ENCODE measurements around the gene ITM2C. TPM values are rescaled to one million over a fixed set of nuclear protein-coding genes. Genes with fewer than 3 reads are reported as not detected.

The ITM2C gene
- total RNA-seq, 2 donors from 2014 or later: 54.7 to 64.9 TPM

GRCh38 chr2:230870544-230871360, 6.0 kb downstream of the ITM2C start:
- intact Hi-C loops (cut with DNase I): no loop called here
- no peak for DNase-seq (ENCODE audit: low spot score)

DNA sequence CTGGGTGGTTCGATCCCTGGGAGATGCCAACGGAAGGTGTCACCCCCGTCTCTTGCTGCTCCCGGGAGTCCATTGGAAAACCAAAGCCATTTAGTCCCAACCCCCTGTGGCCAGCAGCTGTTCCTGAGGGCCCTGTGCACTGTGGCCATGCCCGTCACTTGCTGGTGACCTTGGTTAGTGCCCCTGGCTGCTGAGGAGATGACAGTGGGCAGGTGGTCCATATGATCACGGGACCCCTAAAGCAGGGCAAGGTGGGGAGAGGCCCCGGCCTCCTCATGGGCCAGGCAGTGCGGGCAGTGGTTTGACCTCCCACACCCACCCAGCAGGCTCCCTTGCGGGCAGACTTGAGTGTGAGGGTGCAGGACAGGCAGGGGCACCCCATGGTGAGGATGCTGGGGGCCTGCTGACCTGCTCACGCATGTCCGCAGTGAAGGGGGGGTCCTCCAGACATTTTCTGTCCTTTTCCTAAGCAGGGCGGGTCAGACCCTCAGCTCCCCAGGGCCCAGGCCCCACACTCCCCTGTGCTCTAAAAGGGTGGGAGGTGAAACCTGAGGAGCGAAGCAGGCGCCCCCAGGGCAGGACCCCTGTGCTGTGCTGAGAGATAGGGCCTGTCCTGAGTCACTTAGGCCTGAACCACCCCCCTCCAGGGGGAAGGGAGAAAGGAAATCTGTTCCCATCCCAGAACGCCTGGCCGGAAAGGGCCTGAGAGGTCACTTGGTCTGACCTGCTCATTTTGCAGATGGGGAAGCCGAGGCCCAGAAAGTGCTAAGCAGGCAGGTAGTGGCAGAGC, 6.8 kb downstream of the ITM2C start:
- no peak for DNase-seq (ENCODE audit: low spot score)
- intact Hi-C loops (cut with DNase I): no loop called here

GRCh38 chr2:230872151-230872967, 7.6 kb downstream of the ITM2C start:
- no peak for DNase-seq (ENCODE audit: low spot score)

GRCh38 chr2:230872968-230873660, 8.4 kb downstream of the ITM2C start:
- no peak for DNase-seq (ENCODE audit: low spot score)
- intact Hi-C loops (cut with DNase I): no loop called here

More at GRCh38 chr2:230872151-230872967, 7.6 kb downstream of the ITM2C start:
- intact Hi-C loops (cut with DNase I): no loop called here

DNA sequence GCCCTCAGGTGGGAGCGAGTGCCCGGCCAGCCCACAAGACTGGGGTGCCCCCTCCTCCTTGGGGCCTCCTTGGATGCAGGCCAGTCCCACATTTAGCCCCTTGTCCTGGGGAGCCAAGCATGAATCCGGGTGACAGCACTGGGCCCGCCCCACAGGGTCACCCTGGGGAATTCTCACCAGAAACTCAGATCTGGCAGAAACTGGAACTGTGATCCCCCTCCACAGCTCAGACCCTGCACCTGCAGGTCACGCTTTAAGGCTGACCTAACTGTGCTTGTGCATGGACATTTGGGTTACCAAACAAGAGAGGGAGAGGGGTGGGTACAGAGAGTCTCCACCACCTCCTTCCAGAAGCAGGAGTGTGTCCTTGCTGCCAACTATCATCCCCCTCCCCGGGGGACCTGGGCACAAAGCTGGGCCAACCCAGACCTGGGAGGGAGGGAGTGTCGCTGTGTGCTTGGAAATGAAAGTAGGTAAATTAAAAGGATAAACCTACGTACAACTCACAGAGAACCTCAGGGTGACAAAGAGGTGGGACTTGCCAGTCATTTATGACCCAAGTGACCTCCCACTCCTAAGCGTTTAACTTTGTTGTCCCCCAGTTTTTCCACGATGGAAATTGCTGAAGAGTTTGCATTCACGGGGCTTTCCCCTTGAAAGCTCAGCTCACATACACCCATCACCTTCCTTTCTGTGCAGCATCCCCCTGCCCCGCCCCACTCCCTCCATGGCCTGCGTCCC, 9.1 kb downstream of the ITM2C start:
- DNase-seq (ENCODE audit: low spot score): no peak
- intact Hi-C loops (cut with DNase I): no loop called here

GRCh38 chr2:230874456-230874855, 9.7 kb downstream of the ITM2C start:
- intact Hi-C loops (cut with DNase I): no loop called here
- DNase-seq (ENCODE audit: low spot score): no peak

- intact Hi-C loops (cut with DNase I): no loop called here
- DNase-seq (ENCODE audit: low spot score): no peak
Observed at GRCh38 chr2:230874876-230875275, 10.1 kb downstream of the ITM2C start.

DNA sequence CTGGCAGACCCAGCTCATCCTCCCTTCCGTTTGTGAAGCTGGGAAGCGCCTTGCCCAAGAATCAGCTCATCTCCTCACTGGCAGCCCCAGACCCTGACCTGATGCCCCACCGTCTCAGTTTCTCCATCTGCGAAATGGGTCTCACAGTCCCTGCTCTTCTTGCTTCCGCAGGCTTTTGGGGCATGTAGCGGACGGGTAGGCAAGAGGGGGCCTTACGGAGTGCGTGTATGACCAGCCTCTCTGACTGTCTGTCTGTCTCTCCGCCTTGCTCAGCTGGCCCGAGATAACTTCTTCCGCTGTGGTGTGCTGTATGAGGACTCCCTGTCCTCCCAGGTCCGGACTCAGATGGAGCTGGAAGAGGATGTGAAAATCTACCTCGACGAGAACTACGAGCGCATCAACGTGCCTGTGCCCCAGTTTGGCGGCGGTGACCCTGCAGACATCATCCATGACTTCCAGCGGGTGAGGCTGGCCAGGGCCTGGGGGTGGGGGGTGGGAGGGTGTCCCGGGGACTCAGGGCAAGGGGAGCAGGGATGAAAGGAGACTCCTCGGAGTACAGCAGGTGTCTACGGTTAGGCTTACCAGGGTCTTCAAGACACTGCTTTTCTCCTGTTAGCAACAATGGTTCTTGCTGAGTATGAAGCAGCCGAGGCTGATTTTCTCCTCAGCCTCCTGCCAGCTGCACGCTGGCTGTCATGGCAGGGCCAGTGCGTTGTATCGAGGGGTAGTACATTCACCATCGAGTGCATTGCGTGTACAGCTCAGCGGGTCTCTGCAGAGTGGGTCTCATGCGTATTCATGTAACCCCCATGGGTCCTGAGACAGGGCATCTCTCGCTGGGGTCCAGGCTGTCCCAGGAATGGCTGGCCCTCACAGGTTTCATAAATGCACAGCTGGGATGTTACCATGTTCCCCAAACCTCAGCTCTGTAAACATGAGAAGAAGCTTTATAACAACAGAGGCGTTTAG, 10.9 kb downstream of the ITM2C start:
- intact Hi-C loops (cut with DNase I): no loop called here
- peak; percentile 37 for DNase-seq (ENCODE audit: low spot score)

DNA sequence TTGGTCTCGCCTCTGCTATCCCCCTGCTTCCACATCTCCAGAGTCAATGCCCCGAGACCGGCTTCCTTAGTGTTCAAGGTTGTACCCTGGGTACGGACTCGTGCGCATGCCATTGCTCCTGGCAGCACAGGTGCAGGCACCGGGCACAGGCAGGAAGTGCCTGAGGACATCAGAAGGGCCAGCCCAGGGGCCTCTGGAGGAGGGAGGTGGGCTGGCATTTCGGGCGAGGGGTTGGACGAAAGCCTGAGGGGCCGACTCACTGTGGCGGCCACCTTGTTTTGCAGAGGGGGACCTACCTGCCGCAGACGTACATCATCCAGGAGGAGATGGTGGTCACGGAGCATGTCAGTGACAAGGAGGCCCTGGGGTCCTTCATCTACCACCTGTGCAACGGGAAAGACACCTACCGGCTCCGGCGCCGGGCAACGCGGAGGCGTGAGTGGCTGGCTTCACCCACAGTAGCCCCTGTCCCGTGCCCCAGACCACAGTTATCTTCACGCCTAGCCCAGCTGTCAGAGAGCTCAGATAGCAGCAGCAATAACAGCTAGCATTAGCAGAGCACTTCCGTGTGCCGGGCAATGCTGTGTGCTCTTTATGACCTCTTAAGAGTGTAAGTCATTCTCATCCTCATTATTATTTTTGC, 12.5 kb downstream of the ITM2C start:
- intact Hi-C loops (cut with DNase I): no loop called here
- DNase-seq (ENCODE audit: low spot score): peak; percentile 70

DNA sequence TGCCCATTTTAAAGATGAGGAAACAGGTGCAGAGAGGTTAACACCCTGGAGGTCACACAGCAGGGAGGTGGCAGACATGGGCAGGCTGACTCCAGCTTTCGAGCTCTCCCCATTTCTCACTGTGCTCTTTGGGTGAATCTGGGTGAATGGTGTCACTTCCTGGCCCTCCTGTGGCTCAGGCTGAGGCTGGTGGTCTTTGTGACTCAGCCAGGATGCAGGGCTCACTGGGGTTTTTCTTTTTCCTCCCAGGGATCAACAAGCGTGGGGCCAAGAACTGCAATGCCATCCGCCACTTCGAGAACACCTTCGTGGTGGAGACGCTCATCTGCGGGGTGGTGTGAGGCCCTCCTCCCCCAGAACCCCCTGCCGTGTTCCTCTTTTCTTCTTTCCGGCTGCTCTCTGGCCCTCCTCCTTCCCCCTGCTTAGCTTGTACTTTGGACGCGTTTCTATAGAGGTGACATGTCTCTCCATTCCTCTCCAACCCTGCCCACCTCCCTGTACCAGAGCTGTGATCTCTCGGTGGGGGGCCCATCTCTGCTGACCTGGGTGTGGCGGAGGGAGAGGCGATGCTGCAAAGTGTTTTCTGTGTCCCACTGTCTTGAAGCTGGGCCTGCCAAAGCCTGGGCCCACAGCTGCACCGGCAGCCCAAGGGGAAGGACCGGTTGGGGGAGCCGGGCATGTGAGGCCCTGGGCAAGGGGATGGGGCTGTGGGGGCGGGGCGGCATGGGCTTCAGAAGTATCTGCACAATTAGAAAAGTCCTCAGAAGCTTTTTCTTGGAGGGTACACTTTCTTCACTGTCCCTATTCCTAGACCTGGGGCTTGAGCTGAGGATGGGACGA, 13.2 kb downstream of the ITM2C start:
- intact Hi-C loops (cut with DNase I): no loop called here
- peak; percentile 54 for DNase-seq (ENCODE audit: low spot score)

DNA sequence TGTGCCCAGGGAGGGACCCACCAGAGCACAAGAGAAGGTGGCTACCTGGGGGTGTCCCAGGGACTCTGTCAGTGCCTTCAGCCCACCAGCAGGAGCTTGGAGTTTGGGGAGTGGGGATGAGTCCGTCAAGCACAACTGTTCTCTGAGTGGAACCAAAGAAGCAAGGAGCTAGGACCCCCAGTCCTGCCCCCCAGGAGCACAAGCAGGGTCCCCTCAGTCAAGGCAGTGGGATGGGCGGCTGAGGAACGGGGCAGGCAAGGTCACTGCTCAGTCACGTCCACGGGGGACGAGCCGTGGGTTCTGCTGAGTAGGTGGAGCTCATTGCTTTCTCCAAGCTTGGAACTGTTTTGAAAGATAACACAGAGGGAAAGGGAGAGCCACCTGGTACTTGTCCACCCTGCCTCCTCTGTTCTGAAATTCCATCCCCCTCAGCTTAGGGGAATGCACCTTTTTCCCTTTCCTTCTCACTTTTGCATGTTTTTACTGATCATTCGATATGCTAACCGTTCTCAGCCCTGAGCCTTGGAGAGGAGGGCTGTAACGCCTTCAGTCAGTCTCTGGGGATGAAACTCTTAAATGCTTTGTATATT, 14.0 kb downstream of the ITM2C start:
- peak; percentile 32 for DNase-seq (ENCODE audit: low spot score)
- intact Hi-C loops (cut with DNase I): no loop called here

DNA sequence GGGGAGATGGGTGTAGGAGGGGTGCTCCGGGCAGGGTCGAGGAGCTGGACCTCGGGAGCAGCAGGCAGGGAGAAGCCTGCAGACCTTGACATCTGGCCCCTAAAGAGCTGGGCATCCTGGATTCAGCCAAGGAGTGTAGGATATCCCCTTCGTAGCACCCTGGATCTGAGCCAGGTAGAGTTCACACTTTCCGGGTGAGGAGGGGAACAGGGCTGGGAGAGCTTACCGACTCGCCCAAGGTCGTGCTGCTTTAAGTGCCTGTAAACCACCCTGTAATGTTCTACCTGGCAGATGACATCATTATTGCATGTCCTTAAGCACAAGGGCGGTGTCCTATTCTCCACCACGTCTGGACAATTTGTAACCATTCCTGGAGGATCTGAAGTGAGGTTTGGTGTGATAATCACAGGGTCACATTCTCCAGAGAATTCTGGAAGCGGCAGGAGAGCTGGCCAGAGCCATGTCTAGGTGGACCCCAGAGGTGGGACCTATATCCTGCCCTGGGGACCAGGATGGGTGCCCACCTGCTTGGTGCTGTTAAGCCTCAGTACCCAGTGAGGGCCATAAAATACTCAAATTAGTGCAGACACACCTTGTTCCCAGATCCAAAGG, 14.6 kb downstream of the ITM2C start:
- DNase-seq (ENCODE audit: low spot score): peak; percentile 47
- intact Hi-C loops (cut with DNase I): no loop called here

GRCh38 chr2:230879891-230880290, 15.1 kb downstream of the ITM2C start:
- DNase-seq (ENCODE audit: low spot score): peak; percentile 40
- intact Hi-C loops (cut with DNase I): no loop called here

- peak; percentile 42 for DNase-seq (ENCODE audit: low spot score)
Observed at GRCh38 chr2:230881840-230882239, 17.1 kb downstream of the ITM2C start.

DNA sequence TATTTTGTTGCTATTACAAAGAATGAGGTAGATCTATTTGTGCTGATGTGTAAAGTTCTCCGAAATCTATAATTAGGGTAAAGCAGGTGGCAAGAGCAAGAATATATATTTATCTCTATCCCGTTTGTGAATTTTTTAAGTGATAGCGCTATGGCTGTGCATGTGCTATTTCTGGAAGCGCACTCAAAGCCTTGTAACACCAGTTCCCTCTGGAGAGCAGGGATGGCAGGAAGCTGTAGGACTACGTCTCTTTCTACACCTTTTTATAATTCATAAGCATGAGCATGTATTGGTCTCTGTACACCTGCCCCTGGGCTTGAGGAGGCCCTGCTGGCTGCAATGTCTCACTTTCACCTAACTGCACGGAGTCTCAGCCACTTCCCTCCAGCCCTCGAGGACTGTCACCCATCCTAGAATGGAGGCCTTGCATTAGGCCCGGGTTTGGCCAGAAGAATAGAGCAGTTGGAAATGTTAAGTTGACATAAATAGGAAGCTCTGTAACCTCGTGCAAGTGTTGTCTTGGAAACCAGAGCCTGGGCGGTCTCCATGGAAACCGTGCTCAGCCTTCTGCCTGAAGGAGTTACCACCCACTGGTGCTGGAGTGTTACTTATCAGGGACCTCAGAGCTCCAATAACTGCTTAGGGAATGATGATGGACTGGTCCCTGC, 20.9 kb downstream of the ITM2C start:
- no peak for DNase-seq (ENCODE audit: low spot score)

More at GRCh38 chr2:230881840-230882239, 17.1 kb downstream of the ITM2C start:
- intact Hi-C loops (cut with DNase I): no loop called here

More for the DNA sequence above, 20.9 kb downstream of the ITM2C start:
- intact Hi-C loops (cut with DNase I): no loop called here
